Liver (tissue), 3 donors: Measurements from ENCODE around the gene C19orf67.

Experiments
- EGR1 ChIP-seq, 2 donors: IDR thresholded peaks; 2 replicates each; pipeline ENCODE4 v1.6.1; 2016 to 2018; ENCODE audit warnings: antibody characterized with exemption in 2 of 2, low read depth in 2 of 2
- FOXA1 ChIP-seq: IDR thresholded peaks from 2 replicates; pipeline ENCODE4 v1.6.1; 2016; ENCODE audit warnings: antibody characterized with exemption
- GABPA ChIP-seq, 2 donors: IDR thresholded peaks in 1 of 2; conservative IDR thresholded peaks in 1 of 2; 2 replicates each; pipeline ENCODE4 v1.6.1; 2016; ENCODE audit warnings: antibody characterized with exemption in 2 of 2, mild to moderate bottlenecking in 1 of 2, moderate library complexity in 1 of 2
- RXRA ChIP-seq, 2 donors: IDR thresholded peaks; 2 replicates each; pipeline ENCODE4 v1.6.1; 2017 to 2018; ENCODE audit warnings: antibody characterized with exemption in 2 of 2, mild to moderate bottlenecking in 1 of 2
- SP1 ChIP-seq: IDR thresholded peaks from 2 replicates; pipeline ENCODE4 v1.6.1; 2018; ENCODE audit warnings: antibody characterized with exemption, mild to moderate bottlenecking
- TF ChIP-seq, protein P1 (sequence below): fragments of 150-350 bp; IDR thresholded peaks from 2 replicates; pipeline ENCODE4 v1.5.1; 2017; ENCODE audit warnings: improper control_type of control experiment, low read depth, low read length; ENCODE audit not compliant: missing input control
- TF ChIP-seq, protein P2 (sequence below): IDR thresholded peaks from 2 replicates; pipeline ENCODE4 v1.6.1; 2016; ENCODE audit warnings: antibody characterized with exemption, mild to moderate bottlenecking
- TF ChIP-seq, protein P3 (sequence below): IDR thresholded peaks from 2 replicates; pipeline ENCODE4 v1.6.1; 2016; ENCODE audit warnings: antibody characterized with exemption
- TF ChIP-seq, protein P4 (sequence below): IDR thresholded peaks from 2 replicates; pipeline ENCODE4 v1.6.1; 2016; ENCODE audit warnings: antibody characterized with exemption
- donor health status: healthy.
- donor health status: healthy.

DNA sequence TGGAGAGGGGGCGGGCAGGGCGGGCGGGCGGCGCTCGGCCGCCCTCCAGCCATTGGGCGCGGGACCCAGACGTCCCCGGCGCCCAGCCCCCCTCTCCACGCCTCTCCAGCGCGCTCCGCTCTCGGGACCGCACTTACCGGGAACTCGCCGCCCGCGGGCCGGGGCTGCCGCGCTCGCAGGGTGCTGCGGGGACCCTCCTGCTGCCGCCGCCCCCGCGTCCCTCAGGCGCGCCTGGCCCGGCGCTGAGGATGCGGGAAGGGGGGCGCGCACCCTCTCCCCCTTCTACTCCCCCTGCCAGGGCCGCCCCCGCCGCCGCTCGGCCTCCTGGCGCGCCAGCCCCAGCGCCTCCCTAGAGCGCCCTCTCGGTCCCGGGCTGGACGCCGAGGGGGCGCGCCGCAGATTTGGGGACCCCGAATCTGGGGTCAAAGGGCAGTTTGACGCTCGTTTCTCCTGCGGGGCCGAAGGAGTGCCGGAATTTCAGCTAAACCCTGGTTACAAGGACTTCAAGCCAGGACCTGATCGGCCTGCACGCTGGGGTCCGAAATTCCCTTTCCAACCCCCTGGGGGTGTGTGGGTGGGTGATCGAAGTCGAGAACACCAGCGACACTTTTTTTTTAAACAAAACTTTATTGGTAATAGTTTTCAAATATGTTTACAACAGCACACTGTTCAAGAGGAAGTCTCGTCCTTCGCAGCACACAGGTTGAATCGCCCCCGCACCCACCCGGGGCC lies 5.7 kb upstream of the C19orf67 start:
- TF ChIP-seq, protein P1, sequence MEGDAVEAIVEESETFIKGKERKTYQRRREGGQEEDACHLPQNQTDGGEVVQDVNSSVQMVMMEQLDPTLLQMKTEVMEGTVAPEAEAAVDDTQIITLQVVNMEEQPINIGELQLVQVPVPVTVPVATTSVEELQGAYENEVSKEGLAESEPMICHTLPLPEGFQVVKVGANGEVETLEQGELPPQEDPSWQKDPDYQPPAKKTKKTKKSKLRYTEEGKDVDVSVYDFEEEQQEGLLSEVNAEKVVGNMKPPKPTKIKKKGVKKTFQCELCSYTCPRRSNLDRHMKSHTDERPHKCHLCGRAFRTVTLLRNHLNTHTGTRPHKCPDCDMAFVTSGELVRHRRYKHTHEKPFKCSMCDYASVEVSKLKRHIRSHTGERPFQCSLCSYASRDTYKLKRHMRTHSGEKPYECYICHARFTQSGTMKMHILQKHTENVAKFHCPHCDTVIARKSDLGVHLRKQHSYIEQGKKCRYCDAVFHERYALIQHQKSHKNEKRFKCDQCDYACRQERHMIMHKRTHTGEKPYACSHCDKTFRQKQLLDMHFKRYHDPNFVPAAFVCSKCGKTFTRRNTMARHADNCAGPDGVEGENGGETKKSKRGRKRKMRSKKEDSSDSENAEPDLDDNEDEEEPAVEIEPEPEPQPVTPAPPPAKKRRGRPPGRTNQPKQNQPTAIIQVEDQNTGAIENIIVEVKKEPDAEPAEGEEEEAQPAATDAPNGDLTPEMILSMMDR: peak; percentile 10
- TF ChIP-seq GABPA (IDR thresholded peaks at IDR 0.05 in 1 of 2, conservative IDR thresholded peaks at IDR 0.05 in 1 of 2) (no peak), FOXA1 (no peak), EGR1 (IDR thresholded peaks at IDR 0.05; ENCODE audit: low read depth in 2 of 2) (peak in 1 of 2 donors; percentile 18), SP1 (peak; percentile 5), RXRA (IDR thresholded peaks at IDR 0.05) (no peak)
- TF ChIP-seq, protein P2, sequence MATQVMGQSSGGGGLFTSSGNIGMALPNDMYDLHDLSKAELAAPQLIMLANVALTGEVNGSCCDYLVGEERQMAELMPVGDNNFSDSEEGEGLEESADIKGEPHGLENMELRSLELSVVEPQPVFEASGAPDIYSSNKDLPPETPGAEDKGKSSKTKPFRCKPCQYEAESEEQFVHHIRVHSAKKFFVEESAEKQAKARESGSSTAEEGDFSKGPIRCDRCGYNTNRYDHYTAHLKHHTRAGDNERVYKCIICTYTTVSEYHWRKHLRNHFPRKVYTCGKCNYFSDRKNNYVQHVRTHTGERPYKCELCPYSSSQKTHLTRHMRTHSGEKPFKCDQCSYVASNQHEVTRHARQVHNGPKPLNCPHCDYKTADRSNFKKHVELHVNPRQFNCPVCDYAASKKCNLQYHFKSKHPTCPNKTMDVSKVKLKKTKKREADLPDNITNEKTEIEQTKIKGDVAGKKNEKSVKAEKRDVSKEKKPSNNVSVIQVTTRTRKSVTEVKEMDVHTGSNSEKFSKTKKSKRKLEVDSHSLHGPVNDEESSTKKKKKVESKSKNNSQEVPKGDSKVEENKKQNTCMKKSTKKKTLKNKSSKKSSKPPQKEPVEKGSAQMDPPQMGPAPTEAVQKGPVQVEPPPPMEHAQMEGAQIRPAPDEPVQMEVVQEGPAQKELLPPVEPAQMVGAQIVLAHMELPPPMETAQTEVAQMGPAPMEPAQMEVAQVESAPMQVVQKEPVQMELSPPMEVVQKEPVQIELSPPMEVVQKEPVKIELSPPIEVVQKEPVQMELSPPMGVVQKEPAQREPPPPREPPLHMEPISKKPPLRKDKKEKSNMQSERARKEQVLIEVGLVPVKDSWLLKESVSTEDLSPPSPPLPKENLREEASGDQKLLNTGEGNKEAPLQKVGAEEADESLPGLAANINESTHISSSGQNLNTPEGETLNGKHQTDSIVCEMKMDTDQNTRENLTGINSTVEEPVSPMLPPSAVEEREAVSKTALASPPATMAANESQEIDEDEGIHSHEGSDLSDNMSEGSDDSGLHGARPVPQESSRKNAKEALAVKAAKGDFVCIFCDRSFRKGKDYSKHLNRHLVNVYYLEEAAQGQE: no peak
- TF ChIP-seq, protein P3, sequence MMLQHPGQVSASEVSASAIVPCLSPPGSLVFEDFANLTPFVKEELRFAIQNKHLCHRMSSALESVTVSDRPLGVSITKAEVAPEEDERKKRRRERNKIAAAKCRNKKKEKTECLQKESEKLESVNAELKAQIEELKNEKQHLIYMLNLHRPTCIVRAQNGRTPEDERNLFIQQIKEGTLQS: no peak
- TF ChIP-seq, protein P4, sequence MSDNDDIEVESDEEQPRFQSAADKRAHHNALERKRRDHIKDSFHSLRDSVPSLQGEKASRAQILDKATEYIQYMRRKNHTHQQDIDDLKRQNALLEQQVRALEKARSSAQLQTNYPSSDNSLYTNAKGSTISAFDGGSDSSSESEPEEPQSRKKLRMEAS: no peak
